Measurements from ENCODE around the gene TMEM123.
"Not testable (repeated sequence)": the region's sequence is repeated elsewhere in the genome, so short reads cannot be mapped to it uniquely, and the experiment has no call there.

Gene TMEM123

GRCh38 chr11:102438311-102439062 lies 14.1 kb downstream of the TMEM123 start:
- Histone ChIP-seq H3K9me3 (ENCODE audit: control insufficient read depth in 1 of 2, low read length in 2 of 2) (no peaks in the 10 kb centered on the region), H3K4me1 (ENCODE audit: control insufficient read depth in 1 of 2, insufficient read depth in 2 of 2, low read length in 2 of 2) (no peaks in the 10 kb centered on the region), H3K36me3 (ENCODE audit: control insufficient read depth in 1 of 2, insufficient read depth in 2 of 2, low read length in 2 of 2) (peaks cover 0 to 4% of the 10 kb centered on the region in 2 donors), H3K9ac (ENCODE audit: low read depth in 1 of 2, low read length in 2 of 2) (no peak overlapping the region), H3K4me3 (ENCODE audit: low read depth in 1 of 2, low read length in 2 of 2) (no peak overlapping the region), H3K27me3 (ENCODE audit: control insufficient read depth in 1 of 2, insufficient read depth in 2 of 2, low read length in 2 of 2) (no peaks in the 10 kb centered on the region), H3K27ac (ENCODE audit: low read depth, low read length) (no peak overlapping the region)

- Histone ChIP-seq H3K4me3 (ENCODE audit: low read depth in 1 of 2, low read length in 2 of 2) (no peak overlapping the region), H3K9me3 (ENCODE audit: control insufficient read depth in 1 of 2, low read length in 2 of 2) (peaks cover 0 to 5% of the 10 kb centered on the region in 2 donors), H3K27me3 (ENCODE audit: control insufficient read depth in 1 of 2, insufficient read depth in 2 of 2, low read length in 2 of 2) (no peaks in the 10 kb centered on the region), H3K27ac (ENCODE audit: low read depth, low read length) (no peak overlapping the region), H3K4me1 (ENCODE audit: control insufficient read depth in 1 of 2, insufficient read depth in 2 of 2, low read length in 2 of 2) (no peaks in the 10 kb centered on the region), H3K36me3 (ENCODE audit: control insufficient read depth in 1 of 2, insufficient read depth in 2 of 2, low read length in 2 of 2) (peaks cover 0 to 4% of the 10 kb centered on the region in 2 donors), H3K9ac (ENCODE audit: low read depth in 1 of 2, low read length in 2 of 2) (no peak overlapping the region)
These were observed 14.8 kb downstream of the TMEM123 start for GRCh38 chr11:102437727-102438126.

GRCh38 chr11:102436976-102437375 lies 15.6 kb downstream of the TMEM123 start:
- Histone ChIP-seq H3K27ac (ENCODE audit: low read depth, low read length) (no peak overlapping the region), H3K4me1 (ENCODE audit: control insufficient read depth in 1 of 2, insufficient read depth in 2 of 2, low read length in 2 of 2) (no peaks in the 10 kb centered on the region), H3K4me3 (ENCODE audit: low read depth in 1 of 2, low read length in 2 of 2) (no peak overlapping the region)

GRCh38 chr11:102436561-102436960 lies 16.0 kb downstream of the TMEM123 start:
- Histone ChIP-seq H3K4me1 (ENCODE audit: control insufficient read depth in 1 of 2, insufficient read depth in 2 of 2, low read length in 2 of 2) (no peaks in the 10 kb centered on the region), H3K27ac (ENCODE audit: low read depth, low read length) (no peak overlapping the region), H3K9me3 (ENCODE audit: control insufficient read depth in 1 of 2, low read length in 2 of 2) (peaks cover 0 to 5% of the 10 kb centered on the region in 2 donors), H3K4me3 (ENCODE audit: low read depth in 1 of 2, low read length in 2 of 2) (no peak overlapping the region), H3K36me3 (ENCODE audit: control insufficient read depth in 1 of 2, insufficient read depth in 2 of 2, low read length in 2 of 2) (peaks cover 0 to 4% of the 10 kb centered on the region in 2 donors), H3K9ac (ENCODE audit: low read depth in 1 of 2, low read length in 2 of 2) (no peak overlapping the region), H3K27me3 (ENCODE audit: control insufficient read depth in 1 of 2, insufficient read depth in 2 of 2, low read length in 2 of 2) (no peaks in the 10 kb centered on the region)

More at GRCh38 chr11:102436976-102437375, 15.6 kb downstream of the TMEM123 start:
- no peak overlapping the region for H3K9ac ChIP-seq (ENCODE audit: low read depth in 1 of 2, low read length in 2 of 2)
- peaks cover 0 to 4% of the 10 kb centered on the region in 2 donors for H3K36me3 ChIP-seq (ENCODE audit: control insufficient read depth in 1 of 2, insufficient read depth in 2 of 2, low read length in 2 of 2)
- no peaks in the 10 kb centered on the region for H3K27me3 ChIP-seq (ENCODE audit: control insufficient read depth in 1 of 2, insufficient read depth in 2 of 2, low read length in 2 of 2)
- peaks cover 0 to 5% of the 10 kb centered on the region in 2 donors for H3K9me3 ChIP-seq (ENCODE audit: control insufficient read depth in 1 of 2, low read length in 2 of 2)

- no peak overlapping the region for H3K27ac ChIP-seq (ENCODE audit: low read depth, low read length)
- H3K9ac ChIP-seq (ENCODE audit: low read depth in 1 of 2, low read length in 2 of 2) = no peak overlapping the region
- H3K36me3 ChIP-seq (ENCODE audit: control insufficient read depth in 1 of 2, insufficient read depth in 2 of 2, low read length in 2 of 2) = peaks cover 0 to 4% of the 10 kb centered on the region in 2 donors
- H3K27me3 ChIP-seq (ENCODE audit: control insufficient read depth in 1 of 2, insufficient read depth in 2 of 2, low read length in 2 of 2) = no peaks in the 10 kb centered on the region
- peaks cover 0 to 5% of the 10 kb centered on the region in 2 donors for H3K9me3 ChIP-seq (ENCODE audit: control insufficient read depth in 1 of 2, low read length in 2 of 2)
- no peaks in the 10 kb centered on the region for H3K4me1 ChIP-seq (ENCODE audit: control insufficient read depth in 1 of 2, insufficient read depth in 2 of 2, low read length in 2 of 2)
- no peak overlapping the region for H3K4me3 ChIP-seq (ENCODE audit: low read depth in 1 of 2, low read length in 2 of 2)
These were observed 16.9 kb downstream of the TMEM123 start for GRCh38 chr11:102435688-102436087.

GRCh38 chr11:102433571-102433970 lies 19.0 kb downstream of the TMEM123 start:
- not testable (repeated sequence) for H3K4me3 ChIP-seq (ENCODE audit: low read depth in 1 of 2, low read length in 2 of 2); H3K9me3 ChIP-seq (ENCODE audit: control insufficient read depth in 1 of 2, low read length in 2 of 2); H3K27me3 ChIP-seq (ENCODE audit: control insufficient read depth in 1 of 2, insufficient read depth in 2 of 2, low read length in 2 of 2); H3K27ac ChIP-seq (ENCODE audit: low read depth, low read length); H3K36me3 ChIP-seq (ENCODE audit: control insufficient read depth in 1 of 2, insufficient read depth in 2 of 2, low read length in 2 of 2); H3K9ac ChIP-seq (ENCODE audit: low read depth in 1 of 2, low read length in 2 of 2)
- H3K4me1 ChIP-seq (ENCODE audit: control insufficient read depth in 1 of 2, insufficient read depth in 2 of 2, low read length in 2 of 2) = peaks cover 0 to 12% of the 10 kb centered on the region in 2 donors

- peaks cover 0 to 12% of the 10 kb centered on the region in 2 donors for H3K4me1 ChIP-seq (ENCODE audit: control insufficient read depth in 1 of 2, insufficient read depth in 2 of 2, low read length in 2 of 2)
These were observed 20.0 kb downstream of the TMEM123 start for GRCh38 chr11:102432560-102432959.

GRCh38 chr11:102431404-102431803 lies 21.2 kb downstream of the TMEM123 start:
- no peak overlapping the region for H3K4me3 ChIP-seq (ENCODE audit: low read depth in 1 of 2, low read length in 2 of 2)
- H3K9me3 ChIP-seq (ENCODE audit: control insufficient read depth in 1 of 2, low read length in 2 of 2) = peaks cover 0 to 5% of the 10 kb centered on the region in 2 donors
- no peaks in the 10 kb centered on the region for H3K36me3 ChIP-seq (ENCODE audit: control insufficient read depth in 1 of 2, insufficient read depth in 2 of 2, low read length in 2 of 2)
- no peak overlapping the region for H3K9ac ChIP-seq (ENCODE audit: low read depth in 1 of 2, low read length in 2 of 2)
- H3K27ac ChIP-seq (ENCODE audit: low read depth, low read length) = no peak overlapping the region
- H3K4me1 ChIP-seq (ENCODE audit: control insufficient read depth in 1 of 2, insufficient read depth in 2 of 2, low read length in 2 of 2) = peaks cover 0 to 12% of the 10 kb centered on the region in 2 donors
- H3K27me3 ChIP-seq (ENCODE audit: control insufficient read depth in 1 of 2, insufficient read depth in 2 of 2, low read length in 2 of 2) = no peaks in the 10 kb centered on the region

More at GRCh38 chr11:102432560-102432959, 20.0 kb downstream of the TMEM123 start:
- not testable (repeated sequence) for H3K4me3 ChIP-seq (ENCODE audit: low read depth in 1 of 2, low read length in 2 of 2); H3K9ac ChIP-seq (ENCODE audit: low read depth in 1 of 2, low read length in 2 of 2); H3K27me3 ChIP-seq (ENCODE audit: control insufficient read depth in 1 of 2, insufficient read depth in 2 of 2, low read length in 2 of 2); H3K9me3 ChIP-seq (ENCODE audit: control insufficient read depth in 1 of 2, low read length in 2 of 2); H3K27ac ChIP-seq (ENCODE audit: low read depth, low read length); H3K36me3 ChIP-seq (ENCODE audit: control insufficient read depth in 1 of 2, insufficient read depth in 2 of 2, low read length in 2 of 2)

GRCh38 chr11:102430158-102430836 lies 22.3 kb downstream of the TMEM123 start:
- no peaks in the 10 kb centered on the region for H3K27me3 ChIP-seq (ENCODE audit: control insufficient read depth in 1 of 2, insufficient read depth in 2 of 2, low read length in 2 of 2)
- no peak overlapping the region for H3K9ac ChIP-seq (ENCODE audit: low read depth in 1 of 2, low read length in 2 of 2)
- H3K9me3 ChIP-seq (ENCODE audit: control insufficient read depth in 1 of 2, low read length in 2 of 2) = peaks cover 0 to 5% of the 10 kb centered on the region in 2 donors
- no peak overlapping the region for H3K27ac ChIP-seq (ENCODE audit: low read depth, low read length)
- H3K4me3 ChIP-seq (ENCODE audit: low read depth in 1 of 2, low read length in 2 of 2) = no peak overlapping the region
- peaks cover 0 to 12% of the 10 kb centered on the region in 2 donors for H3K4me1 ChIP-seq (ENCODE audit: control insufficient read depth in 1 of 2, insufficient read depth in 2 of 2, low read length in 2 of 2)
- no peaks in the 10 kb centered on the region for H3K36me3 ChIP-seq (ENCODE audit: control insufficient read depth in 1 of 2, insufficient read depth in 2 of 2, low read length in 2 of 2)

- Histone ChIP-seq H3K4me1 (ENCODE audit: control insufficient read depth in 1 of 2, insufficient read depth in 2 of 2, low read length in 2 of 2) (peaks cover 0 to 12% of the 10 kb centered on the region in 2 donors), H3K27ac (ENCODE audit: low read depth, low read length) (no peak overlapping the region), H3K27me3 (ENCODE audit: control insufficient read depth in 1 of 2, insufficient read depth in 2 of 2, low read length in 2 of 2) (no peaks in the 10 kb centered on the region), H3K9ac (ENCODE audit: low read depth in 1 of 2, low read length in 2 of 2) (no peak overlapping the region), H3K36me3 (ENCODE audit: control insufficient read depth in 1 of 2, insufficient read depth in 2 of 2, low read length in 2 of 2) (no peaks in the 10 kb centered on the region), H3K4me3 (ENCODE audit: low read depth in 1 of 2, low read length in 2 of 2) (no peak overlapping the region), H3K9me3 (ENCODE audit: control insufficient read depth in 1 of 2, low read length in 2 of 2) (peaks cover 0 to 5% of the 10 kb centered on the region in 2 donors)
These were observed 22.9 kb downstream of the TMEM123 start for GRCh38 chr11:102429691-102430090.
